Measurements from ENCODE around the gene RXFP2.

RXFP2 gene

GRCh38 chr13:31827707-31828106, 88.4 kb downstream of the RXFP2 start:
- no peak for DNase-seq

GRCh38 chr13:31835932-31836331, 96.6 kb downstream of the RXFP2 start:
- DNase-seq = no peak

- DNase-seq = no peak
These were observed 103.7 kb downstream of the RXFP2 start for GRCh38 chr13:31843044-31843443.

- DNase-seq = peak; percentile 77
These were observed 107.0 kb downstream of the RXFP2 start for GRCh38 chr13:31846182-31846938.

DNA sequence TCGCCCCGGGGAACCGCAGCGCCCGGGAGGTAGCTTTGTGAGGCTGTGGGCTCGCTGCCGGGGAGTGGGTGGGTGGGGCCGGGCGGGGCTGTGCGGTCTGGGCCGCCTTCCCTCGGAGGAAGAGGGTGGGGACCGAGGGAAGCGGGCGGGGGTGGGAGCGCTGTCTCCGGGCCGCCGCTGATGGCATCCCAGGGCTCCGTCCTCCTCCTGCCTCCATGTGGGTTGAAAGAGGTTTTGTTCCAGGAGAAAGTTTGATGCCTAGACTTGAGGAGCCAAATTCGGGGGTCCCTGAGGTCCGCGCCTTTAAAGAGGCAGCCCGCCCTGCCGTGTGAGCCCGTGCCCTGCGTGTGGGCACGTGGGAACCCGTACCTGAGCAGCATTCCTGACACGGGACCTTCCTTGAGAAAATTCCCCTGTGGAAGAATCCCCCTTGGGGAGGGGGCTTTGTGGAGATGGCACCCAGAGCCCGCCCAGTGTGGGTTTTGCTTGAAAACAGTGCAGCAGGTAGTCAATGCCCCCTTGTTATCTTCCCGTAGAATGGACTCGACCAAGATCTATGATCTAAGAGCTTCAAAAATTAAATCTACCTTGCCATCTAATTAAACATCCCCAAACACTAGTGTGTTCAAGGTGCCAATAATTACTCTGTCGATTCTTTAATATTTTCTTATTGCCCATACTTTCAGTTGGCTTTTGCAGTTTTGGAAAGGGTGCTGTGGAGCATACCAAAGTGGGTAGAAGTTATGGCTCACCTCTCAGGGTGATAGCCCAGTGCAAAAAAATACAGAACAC, 107.8 kb downstream of the RXFP2 start:
- DNase-seq = no peak

DNA sequence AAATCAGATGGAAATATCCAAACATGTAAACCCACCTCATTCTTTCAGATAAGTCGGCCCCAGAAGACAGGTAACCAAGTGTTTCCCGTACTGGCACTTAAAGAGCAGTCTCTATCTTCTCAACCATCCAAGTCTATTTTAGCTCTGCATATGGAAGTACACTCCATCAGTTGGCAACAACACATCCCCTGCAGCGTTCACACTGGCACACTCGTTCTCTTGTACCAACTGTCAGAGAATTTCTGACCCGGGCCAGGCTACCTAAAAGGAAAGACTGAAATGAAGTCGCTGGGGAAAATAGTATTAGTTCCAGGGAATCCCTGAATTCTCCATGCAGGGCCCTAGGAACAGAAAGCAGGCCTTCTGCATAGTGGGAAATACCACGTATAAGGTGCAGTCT, 109.3 kb downstream of the RXFP2 start:
- no peak for DNase-seq

DNA sequence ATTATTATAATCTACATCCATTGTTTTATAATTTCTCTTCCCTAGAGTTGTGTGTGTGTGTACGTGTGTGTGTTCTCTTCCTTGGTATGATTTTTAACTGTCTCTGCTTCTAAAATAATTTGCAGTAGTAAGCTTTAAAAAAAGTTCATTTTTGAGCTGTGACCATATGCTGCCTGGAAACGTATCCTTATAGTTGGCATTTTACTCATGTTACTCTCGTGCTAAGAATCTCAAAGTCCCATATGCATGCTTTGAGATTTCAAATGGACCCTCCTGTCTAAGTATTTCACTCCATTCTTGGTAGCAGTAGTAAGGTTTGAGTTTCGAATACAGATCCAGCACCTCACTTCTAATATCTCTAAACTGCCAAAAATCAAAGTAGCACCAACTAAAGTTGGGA, 109.9 kb downstream of the RXFP2 start:
- no peak for DNase-seq

DNA sequence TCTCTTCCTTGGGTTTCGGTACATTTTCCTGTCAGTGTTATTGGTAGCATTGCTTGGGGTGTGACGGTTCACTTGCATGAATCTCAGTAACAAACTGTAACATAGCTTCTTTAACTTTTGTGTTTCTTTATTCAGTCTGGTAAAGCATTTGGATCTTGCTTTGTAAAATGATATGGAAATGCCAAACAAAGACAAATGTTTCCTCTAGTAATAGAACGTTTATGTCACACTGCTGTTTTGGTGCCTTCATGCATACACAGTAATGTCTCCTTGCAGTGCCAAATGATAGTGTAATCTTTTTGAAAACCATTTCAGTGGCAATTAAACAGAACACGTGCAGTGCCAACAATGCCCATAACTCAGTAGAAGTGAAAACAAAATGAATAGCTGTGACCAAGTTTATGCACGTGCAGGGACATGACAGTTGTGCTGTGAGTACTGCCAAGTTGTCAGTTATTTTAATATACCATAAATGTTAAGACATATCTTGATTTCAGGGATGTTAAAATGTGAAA, 110.8 kb downstream of the RXFP2 start:
- no peak for DNase-seq

DNA sequence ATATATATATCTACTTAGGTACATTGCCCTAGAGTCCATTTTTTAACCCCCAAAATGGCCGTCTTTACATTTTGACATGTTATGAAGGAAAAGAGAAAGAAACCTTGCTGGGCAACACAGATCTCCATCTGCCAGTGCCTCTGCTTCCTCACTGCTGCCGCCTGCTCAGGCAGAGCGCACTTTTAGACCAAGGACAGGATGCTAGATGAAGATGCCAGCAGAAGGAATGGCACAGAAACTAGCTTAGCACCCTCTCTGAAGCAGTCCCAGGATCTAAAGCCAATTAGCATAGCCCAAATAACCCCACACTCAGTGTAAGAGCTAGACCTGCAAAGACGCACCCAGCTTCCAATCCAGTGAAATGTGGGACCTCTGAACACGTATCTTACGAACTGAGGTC, 111.9 kb downstream of the RXFP2 start:
- DNase-seq = no peak
